H9 (cell line): ENCODE data around the gene CDHR2. TPM values are rescaled to one million over a fixed set of nuclear protein-coding genes. Genes with fewer than 3 reads are reported as not detected.

Source experiments
- DNase-seq: peaks from one replicate; pipeline ENCODE4 v3.0.0-alpha.2; 2017
- H2AFZ ChIP-seq: one replicate; pipeline ENCODE4 v1.6.1; 2013; ENCODE audit warnings: mild to moderate bottlenecking, low read length, control low read depth, moderate library complexity
- H2AK5ac ChIP-seq: 2 replicates; pipeline ENCODE4 v1.6.1; 2013; ENCODE audit warnings: low read length, control low read depth, mixed read lengths; ENCODE audit not compliant: insufficient read length
- H2BK120ac ChIP-seq: one replicate; pipeline ENCODE4 v1.6.1; 2013; ENCODE audit warnings: low read depth, mild to moderate bottlenecking, low read length, control low read depth, inconsistent platforms; ENCODE audit not compliant: poor library complexity, severe bottlenecking
- H2BK12ac ChIP-seq: 2 replicates; pipeline ENCODE4 v1.6.1; 2013; ENCODE audit warnings: low read length, control low read depth, mixed read lengths, low read depth; ENCODE audit not compliant: insufficient read length
- H2BK15ac ChIP-seq: 2 replicates; pipeline ENCODE4 v1.6.1; 2013; ENCODE audit warnings: low read depth, low read length, control low read depth
- H2BK20ac ChIP-seq: one replicate; pipeline ENCODE4 v1.6.1; 2013; ENCODE audit warnings: low read depth, mild to moderate bottlenecking, low read length, control low read depth, inconsistent platforms; ENCODE audit not compliant: poor library complexity, severe bottlenecking
- H2BK5ac ChIP-seq: 2 replicates; pipeline ENCODE4 v1.6.1; 2013; ENCODE audit warnings: low read length, control low read depth, mixed read lengths; ENCODE audit not compliant: insufficient read length
- H3K14ac ChIP-seq: 2 replicates; pipeline ENCODE4 v1.6.1; 2013; ENCODE audit warnings: low read length, control low read depth; ENCODE audit not compliant: insufficient read depth
- H3K18ac ChIP-seq: 2 replicates; pipeline ENCODE4 v1.6.1; 2013; ENCODE audit warnings: low read depth, mild to moderate bottlenecking, mixed read lengths, low read length, control low read depth; ENCODE audit not compliant: insufficient read length
- H3K23ac ChIP-seq: 2 replicates; pipeline ENCODE4 v1.6.1; 2013; ENCODE audit warnings: low read length, control low read depth, mixed read lengths, low read depth; ENCODE audit not compliant: insufficient read length
- H3K23me2 ChIP-seq: 2 replicates; pipeline ENCODE4 v1.6.1; 2013; ENCODE audit warnings: low read depth, mild to moderate bottlenecking, mixed read lengths, low read length, control low read depth; ENCODE audit not compliant: insufficient read length, poor library complexity, severe bottlenecking
- H3K27ac ChIP-seq: 2 replicates; pipeline ENCODE4 v1.5.1; 2013; ENCODE audit warnings: low read length, control low read depth, mixed read lengths, low read depth; ENCODE audit not compliant: insufficient read length
- H3K27me3 ChIP-seq: 2 replicates; pipeline ENCODE4 v1.6.1; 2013; ENCODE audit warnings: low read length, control low read depth, inconsistent platforms; ENCODE audit not compliant: insufficient read depth
- H3K4ac ChIP-seq: 2 replicates; pipeline ENCODE4 v1.6.1; 2013; ENCODE audit warnings: low read depth, mild to moderate bottlenecking, control low read depth, inconsistent platforms, low read length, moderate library complexity
- H3K4me1 ChIP-seq: 2 replicates; pipeline ENCODE4 v1.6.1; 2013; ENCODE audit warnings: low read length, control low read depth, inconsistent platforms; ENCODE audit not compliant: insufficient read depth
- H3K4me2 ChIP-seq: 2 replicates; pipeline ENCODE4 v1.6.1; 2013; ENCODE audit warnings: low read length, control low read depth, mixed read lengths; ENCODE audit not compliant: insufficient read length, insufficient read depth
- H3K56ac ChIP-seq: 2 replicates; pipeline ENCODE4 v1.6.1; 2013; ENCODE audit warnings: low read depth, mild to moderate bottlenecking, mixed read lengths, low read length, control low read depth; ENCODE audit not compliant: insufficient read length
- H3K79me1 ChIP-seq: 2 replicates; pipeline ENCODE4 v1.6.1; 2013; ENCODE audit warnings: low read depth, mild to moderate bottlenecking, moderate library complexity, low read length, control low read depth, inconsistent platforms; ENCODE audit not compliant: insufficient read depth, poor library complexity, severe bottlenecking
- H3K79me2 ChIP-seq: 2 replicates; pipeline ENCODE4 v1.6.1; 2013; ENCODE audit warnings: low read length, control low read depth, inconsistent platforms; ENCODE audit not compliant: insufficient read depth
- H3K9ac ChIP-seq: 2 replicates; pipeline ENCODE4 v1.6.1; 2013; ENCODE audit warnings: low read length, control low read depth, mixed read lengths; ENCODE audit not compliant: insufficient read length; ENCODE audit errors: extremely low read depth
- H3K9me3 ChIP-seq: one replicate; pipeline ENCODE4 v1.6.1; 2013; ENCODE audit warnings: low read depth, low read length, inconsistent platforms; ENCODE audit not compliant: control insufficient read depth
- H3T11ph ChIP-seq: one replicate; pipeline ENCODE4 v1.6.1; 2013; ENCODE audit warnings: mild to moderate bottlenecking, low read length, control low read depth, inconsistent platforms
- H4K20me1 ChIP-seq: one replicate; pipeline ENCODE4 v1.6.1; 2013; ENCODE audit not compliant: control insufficient read depth, insufficient read length, insufficient read depth
- H4K5ac ChIP-seq: 2 replicates; pipeline ENCODE4 v1.6.1; 2013; ENCODE audit warnings: low read depth, mild to moderate bottlenecking, mixed read lengths, low read length, control low read depth; ENCODE audit not compliant: insufficient read length
- H4K8ac ChIP-seq: replicated peaks from 2 replicates; pipeline ENCODE4 v1.6.1; 2013; ENCODE audit warnings: low read length, control low read depth, mixed read lengths, low read depth; ENCODE audit not compliant: insufficient read length
- H4K91ac ChIP-seq: 2 replicates; pipeline ENCODE4 v1.6.1; 2013; ENCODE audit warnings: low read depth, mild to moderate bottlenecking, moderate library complexity, mixed read lengths, low read length, control low read depth; ENCODE audit not compliant: insufficient read length
- H3K27ac Mint-ChIP-seq, 3 experiments: 2 replicates in 2 of 3; 3 replicates in 1 of 3; pipeline ENCODE4 v1.8.0; 2020 to 2021; ENCODE audit warnings: mixed read lengths in 3 of 3, mild to moderate bottlenecking in 1 of 3, moderate library complexity in 1 of 3
- H3K27me3 Mint-ChIP-seq: 2 replicates; pipeline ENCODE4 v1.8.0; 2021; ENCODE audit warnings: low read depth, mild to moderate bottlenecking, moderate library complexity, mixed read lengths
- H3K36me3 Mint-ChIP-seq, 3 experiments: 2 replicates in 2 of 3; 3 replicates in 1 of 3; pipeline ENCODE4 v1.8.0; 2020 to 2021; ENCODE audit warnings: low read depth in 3 of 3, mixed read lengths in 3 of 3; ENCODE audit not compliant: insufficient read depth in 1 of 3
- H3K4me1 Mint-ChIP-seq, 2 experiments: 2 replicates each; pipeline ENCODE4 v1.8.0; 2020; ENCODE audit warnings: mixed read lengths in 2 of 2
- H3K4me3 Mint-ChIP-seq, 2 experiments: 2 replicates in 1 of 2; 3 replicates in 1 of 2; pipeline ENCODE4 v1.8.0; 2020 to 2021; ENCODE audit warnings: mild to moderate bottlenecking in 2 of 2, mixed read lengths in 2 of 2, moderate library complexity in 1 of 2
- H3K9me3 Mint-ChIP-seq, 2 experiments: 2 replicates in 1 of 2; 3 replicates in 1 of 2; pipeline ENCODE4 v1.8.0; 2020; ENCODE audit warnings: mild to moderate bottlenecking in 2 of 2, mixed read lengths in 2 of 2, moderate library complexity in 1 of 2
- WGBS: extraction: QIAGEN DNeasy Blood & Tissue Kit; methylation state at CpG from one replicate; pipeline ENCODE4 v1.1.7; 2013; ENCODE audit warnings: missing lambda C conversion rate, low lambda C conversion rate, mixed read lengths; ENCODE audit not compliant: insufficient read length; ENCODE audit errors: extremely low coverage; 5-methylcytosine and 5-hydroxymethylcytosine counted together
- total RNA-seq: library from RNA; stranded (reverse); gene quantifications from 2 replicates; pipeline ENCODE4 v1.2.1, GENCODE V29; 2021
- TF ChIP-seq, protein P1 (sequence below): fragments of 200-600 bp; sonication (generic); conservative IDR thresholded peaks from 3 replicates; pipeline ENCODE4 v1.8.0; 2021; ENCODE audit warnings: antibody characterized with exemption, mild to moderate bottlenecking

Gene CDHR2
- total RNA-seq, 1 experiment from 2014 or later: 0.90 TPM

DNA sequence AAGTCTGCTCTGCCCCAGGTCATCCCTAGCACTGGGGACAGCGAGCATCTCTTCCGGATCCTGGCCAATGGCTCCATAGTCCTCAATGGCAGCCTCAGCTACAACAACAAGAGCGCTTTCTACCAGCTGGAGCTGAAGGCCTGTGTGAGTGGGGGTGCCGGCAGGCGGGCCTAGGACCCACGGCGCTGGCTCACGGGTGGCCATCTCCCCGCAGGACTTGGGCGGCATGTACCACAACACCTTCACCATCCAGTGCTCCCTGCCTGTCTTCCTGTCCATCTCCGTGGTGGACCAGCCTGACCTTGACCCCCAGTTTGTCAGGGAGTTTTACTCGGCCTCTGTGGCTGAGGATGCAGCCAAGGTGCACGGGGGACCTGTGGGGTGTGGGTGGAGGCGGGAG, 25.9 kb downstream of the CDHR2 start:
- Mint-ChIP-seq H3K27ac (no peak overlapping the region), H3K4me3 (no peak overlapping the region; a peak in 1 of 5 replicates), H3K4me1 (peaks cover 2 to 12% of the 10 kb centered on the region in 2 experiments; a peak in 3 of 4 replicates), H3K27me3 (peaks cover 44% of the 10 kb centered on the region), H3K36me3 (no peaks in the 10 kb centered on the region), H3K9me3 (no peaks in the 10 kb centered on the region)
- Histone ChIP-seq H3K4me1 (no peaks in the 10 kb centered on the region), H3K27ac (no peak overlapping the region), H2BK12ac (no peak overlapping the region), H3K4ac (no peak overlapping the region), H3T11ph (no peak overlapping the region), H4K5ac (no peak overlapping the region), H2AFZ (no peak overlapping the region), H4K91ac (no peak overlapping the region), H2BK120ac (no peak overlapping the region), H3K23me2 (no peaks in the 10 kb centered on the region), H3K56ac (no peak overlapping the region), H3K9me3 (no peaks in the 10 kb centered on the region), H2BK5ac (no peak overlapping the region), H3K14ac (no peak overlapping the region), H4K20me1 (no peaks in the 10 kb centered on the region), H2BK15ac (no peak overlapping the region), H3K18ac (no peak overlapping the region), H3K79me2 (no peaks in the 10 kb centered on the region), H3K79me1 (no peaks in the 10 kb centered on the region), H2BK20ac (no peak overlapping the region), H3K23ac (no peak overlapping the region), H4K8ac (no peak overlapping the region), H3K4me2 (no peak overlapping the region), H2AK5ac (no peak overlapping the region), H3K27me3 (no peaks in the 10 kb centered on the region), H3K9ac (no peak overlapping the region)
- TF ChIP-seq, protein P1, sequence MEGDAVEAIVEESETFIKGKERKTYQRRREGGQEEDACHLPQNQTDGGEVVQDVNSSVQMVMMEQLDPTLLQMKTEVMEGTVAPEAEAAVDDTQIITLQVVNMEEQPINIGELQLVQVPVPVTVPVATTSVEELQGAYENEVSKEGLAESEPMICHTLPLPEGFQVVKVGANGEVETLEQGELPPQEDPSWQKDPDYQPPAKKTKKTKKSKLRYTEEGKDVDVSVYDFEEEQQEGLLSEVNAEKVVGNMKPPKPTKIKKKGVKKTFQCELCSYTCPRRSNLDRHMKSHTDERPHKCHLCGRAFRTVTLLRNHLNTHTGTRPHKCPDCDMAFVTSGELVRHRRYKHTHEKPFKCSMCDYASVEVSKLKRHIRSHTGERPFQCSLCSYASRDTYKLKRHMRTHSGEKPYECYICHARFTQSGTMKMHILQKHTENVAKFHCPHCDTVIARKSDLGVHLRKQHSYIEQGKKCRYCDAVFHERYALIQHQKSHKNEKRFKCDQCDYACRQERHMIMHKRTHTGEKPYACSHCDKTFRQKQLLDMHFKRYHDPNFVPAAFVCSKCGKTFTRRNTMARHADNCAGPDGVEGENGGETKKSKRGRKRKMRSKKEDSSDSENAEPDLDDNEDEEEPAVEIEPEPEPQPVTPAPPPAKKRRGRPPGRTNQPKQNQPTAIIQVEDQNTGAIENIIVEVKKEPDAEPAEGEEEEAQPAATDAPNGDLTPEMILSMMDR: no peak
- no CpG with 5 or more reads among the region's 14 CpGs for WGBS
- DNase-seq: no peak
